Activated CD8-positive, alpha-beta memory T cell treated with anti-CD3 and anti-CD28 coated beads, Interleukin-2, amount 50 U/mL, for 24 hours (primary cell): ENCODE measurements around the gene LRP1B.
"Not testable (repeated sequence)": the region's sequence is repeated elsewhere in the genome, so short reads cannot be mapped to it uniquely, and the experiment has no call there.

Source experiments
- DNase-seq: peaks from one replicate; pipeline ENCODE4 v3.0.0-alpha.2; 2020; ENCODE audit errors: extremely low read depth

LRP1B gene

DNA sequence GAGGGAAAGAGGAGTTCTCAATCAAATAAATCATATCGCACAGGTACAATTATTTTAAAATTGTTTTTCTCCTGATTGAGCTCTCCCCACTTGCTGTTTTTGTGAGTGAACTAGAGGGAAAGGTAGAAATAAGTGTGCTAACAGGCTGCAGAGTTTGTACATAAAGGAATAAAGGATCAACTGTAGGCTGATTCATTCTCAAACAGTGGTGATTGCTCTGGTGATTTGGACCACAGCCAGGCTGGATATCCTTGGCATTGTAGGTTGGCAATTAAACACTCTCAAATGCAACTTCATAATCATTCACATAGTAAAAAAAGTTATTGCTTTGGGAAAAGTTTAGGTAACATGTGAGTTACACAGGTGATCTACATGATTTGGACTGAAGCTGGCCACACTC, 29.8 kb downstream of the LRP1B start:
- no peak for DNase-seq

DNA sequence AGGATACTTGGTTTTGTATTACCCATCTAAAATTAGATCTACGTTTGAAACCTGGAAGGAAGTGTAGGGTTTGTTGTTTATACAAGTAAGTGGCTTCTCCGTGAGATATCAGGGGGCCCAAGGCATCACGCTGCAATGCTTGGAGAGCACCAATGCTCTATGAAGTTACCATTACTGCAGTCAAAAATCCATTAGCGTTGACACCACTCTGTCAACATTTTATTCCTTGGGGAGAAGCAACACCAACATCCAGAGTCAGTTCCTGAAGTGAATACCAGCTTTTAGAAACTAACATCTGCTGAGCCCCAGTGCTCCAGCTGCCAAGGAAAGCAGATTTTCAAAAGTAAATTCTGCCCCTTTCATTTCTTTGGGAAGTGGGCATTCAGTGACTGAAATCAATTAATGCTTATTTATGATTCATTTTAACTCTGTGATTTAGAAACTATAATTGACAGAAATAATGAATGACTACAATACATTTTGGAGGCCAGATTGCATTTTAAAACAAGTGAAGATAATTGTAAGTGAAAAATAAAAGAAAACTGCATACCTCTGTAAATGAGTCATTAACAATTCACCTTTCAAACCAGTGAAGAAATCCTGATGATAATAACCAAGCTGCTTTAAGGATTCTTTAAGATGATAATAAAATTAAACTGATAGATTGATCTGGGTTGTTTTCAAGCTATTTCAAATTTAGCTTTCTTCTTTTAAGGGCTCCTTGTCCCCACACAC, 30.5 kb downstream of the LRP1B start:
- DNase-seq, result no peak

DNA sequence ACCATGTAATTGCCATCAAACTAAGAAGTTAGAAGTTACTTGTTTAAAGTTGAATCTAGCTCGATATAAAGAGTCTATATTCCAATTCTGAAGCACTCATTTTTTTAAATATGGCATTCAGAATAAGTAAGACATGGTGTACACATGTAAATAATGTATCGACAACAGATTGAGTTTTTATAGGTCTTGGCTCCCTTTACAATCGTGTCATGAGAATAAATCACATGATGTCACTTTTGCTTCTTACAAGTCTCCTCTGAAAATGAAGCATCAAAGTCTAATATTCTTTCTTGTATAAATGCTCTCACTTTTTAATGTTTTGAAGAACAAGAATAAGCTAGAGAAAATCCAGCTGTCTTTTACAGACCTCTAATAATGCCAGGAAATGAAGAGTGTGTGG, 33.1 kb downstream of the LRP1B start:
- no peak for DNase-seq

DNA sequence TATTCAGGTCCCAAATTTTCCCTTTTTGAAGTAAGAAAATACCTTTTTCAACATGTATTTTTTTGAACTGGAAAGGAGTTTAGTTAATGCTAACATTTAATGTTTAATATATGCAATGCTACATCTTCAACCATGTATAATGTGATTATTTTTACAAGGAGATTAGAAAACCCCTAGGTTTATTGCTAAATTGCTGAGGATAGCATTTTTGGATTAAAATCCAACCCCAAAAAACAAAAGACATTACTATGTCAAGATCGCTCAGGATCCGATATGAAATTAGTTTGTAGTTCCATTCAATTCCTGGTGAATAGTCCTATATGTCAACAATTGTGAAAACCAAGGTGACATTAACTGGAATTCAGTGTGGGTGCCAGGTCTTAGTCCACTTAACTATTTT, 35.2 kb downstream of the LRP1B start:
- DNase-seq, result no peak

DNA sequence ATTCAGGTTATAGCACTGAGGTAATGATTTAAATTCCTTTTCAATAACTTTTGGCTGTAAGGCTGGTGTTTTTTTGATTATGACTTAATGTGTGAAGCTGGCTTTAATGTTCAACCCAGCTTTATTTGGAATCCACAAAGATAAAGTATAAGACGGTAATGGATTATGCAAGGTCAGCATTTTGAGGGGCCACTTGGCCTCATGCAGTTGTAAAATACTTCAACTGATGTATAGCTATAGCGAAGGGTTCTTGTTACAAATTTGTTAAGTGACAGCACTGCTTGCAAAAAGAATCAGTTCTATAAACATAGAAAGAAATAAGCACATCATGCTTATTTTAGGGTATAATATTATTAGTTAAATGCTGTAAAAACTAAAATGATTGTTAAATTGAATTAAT, 36.6 kb downstream of the LRP1B start:
- no peak for DNase-seq

DNA sequence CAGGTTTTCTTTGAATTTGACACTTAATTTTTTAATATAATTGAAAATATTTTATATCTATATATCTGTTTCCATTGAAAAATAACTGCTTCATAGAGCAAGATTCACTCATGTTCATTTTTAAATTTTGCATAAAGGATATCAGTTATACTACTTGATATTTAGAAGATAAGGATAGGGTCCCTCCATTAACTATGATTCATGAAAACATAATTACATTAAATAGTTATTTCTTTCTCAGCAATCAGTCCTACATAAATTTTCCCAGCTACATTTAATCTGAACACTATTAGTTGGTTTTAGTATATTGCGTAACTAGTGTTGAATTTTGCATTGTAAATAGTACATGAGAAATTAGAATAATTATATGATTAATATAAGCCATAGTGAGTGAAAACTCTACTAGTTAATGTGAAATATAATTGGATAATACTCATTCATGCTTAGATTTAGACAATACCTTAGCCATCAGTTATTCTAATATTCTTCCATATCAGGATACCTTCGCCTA, 42.7 kb downstream of the LRP1B start:
- no peak for DNase-seq

DNA sequence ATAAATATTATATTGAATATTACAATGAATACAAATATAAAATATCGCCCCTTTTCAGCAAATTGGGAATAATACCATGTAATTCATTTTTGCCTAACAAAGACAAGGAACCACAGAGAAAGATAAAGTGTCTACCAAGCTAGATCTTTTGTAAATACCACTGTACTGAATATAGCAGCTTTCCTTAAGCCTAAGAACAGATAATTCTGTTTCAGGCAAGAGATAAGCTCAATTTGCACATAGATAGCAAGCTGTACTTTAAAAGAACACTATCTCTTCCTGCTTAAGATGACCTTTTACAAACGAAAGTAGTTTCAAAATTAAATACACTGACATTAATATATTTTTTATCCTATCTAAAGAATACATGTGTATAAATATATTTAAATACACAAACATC, 43.2 kb downstream of the LRP1B start:
- not testable (repeated sequence) for DNase-seq

DNA sequence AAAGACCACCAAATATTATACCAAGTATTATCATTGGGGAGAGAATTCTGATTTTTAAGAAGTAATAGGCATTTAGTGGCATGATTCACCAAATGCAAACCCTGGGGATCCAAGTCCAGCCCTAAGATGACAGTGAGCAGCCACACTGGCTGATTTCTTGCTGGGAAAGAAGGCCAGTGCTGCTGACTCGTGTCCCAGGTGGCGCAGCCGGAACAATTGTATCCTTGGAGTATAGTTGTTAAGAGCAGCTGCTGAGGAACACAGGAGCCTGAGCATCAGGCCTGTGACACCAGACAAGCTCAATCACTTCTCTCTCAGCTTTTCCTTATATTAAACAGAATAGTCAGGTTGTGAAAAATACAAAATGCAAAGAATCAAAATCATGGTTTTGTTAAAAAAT, 48.4 kb downstream of the LRP1B start:
- no peak for DNase-seq

DNA sequence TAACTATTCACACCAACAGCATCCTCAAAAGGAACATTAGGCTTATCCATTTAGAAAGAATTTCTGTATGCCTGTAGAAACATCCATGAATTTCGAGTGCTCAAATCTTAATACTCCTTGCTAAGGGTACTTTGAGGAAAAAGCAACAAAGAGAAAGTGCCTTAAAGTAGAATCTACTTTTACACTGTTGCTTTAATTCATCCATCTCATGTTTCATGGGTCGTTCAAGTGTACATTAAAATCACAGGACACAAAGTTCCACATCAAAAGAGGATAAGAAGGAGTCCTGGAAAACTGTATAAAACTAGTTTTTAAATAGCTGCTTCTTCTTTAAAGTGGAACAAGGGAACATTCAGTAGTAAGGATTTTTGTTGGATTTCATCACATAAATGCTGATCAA, 54.5 kb downstream of the LRP1B start:
- DNase-seq, result no peak

DNA sequence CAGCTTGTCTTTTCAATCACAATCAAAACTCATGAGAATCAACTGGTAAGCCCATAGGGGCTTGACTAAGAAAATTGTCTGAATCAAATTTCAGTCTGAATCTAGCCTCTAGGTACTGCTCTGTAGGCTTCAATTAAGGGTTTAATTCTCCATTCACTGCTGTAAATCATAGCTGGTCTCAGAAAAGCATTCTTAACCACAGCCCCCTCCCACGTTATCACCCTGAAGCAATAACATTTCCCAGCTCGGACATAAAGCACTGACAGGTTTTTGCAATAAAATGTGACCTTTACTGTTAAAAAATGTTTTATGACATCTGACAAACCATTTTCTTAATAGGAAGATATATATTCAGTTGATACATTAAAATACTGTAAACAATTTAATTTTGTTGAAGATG, 55.0 kb downstream of the LRP1B start:
- no peak for DNase-seq

DNA sequence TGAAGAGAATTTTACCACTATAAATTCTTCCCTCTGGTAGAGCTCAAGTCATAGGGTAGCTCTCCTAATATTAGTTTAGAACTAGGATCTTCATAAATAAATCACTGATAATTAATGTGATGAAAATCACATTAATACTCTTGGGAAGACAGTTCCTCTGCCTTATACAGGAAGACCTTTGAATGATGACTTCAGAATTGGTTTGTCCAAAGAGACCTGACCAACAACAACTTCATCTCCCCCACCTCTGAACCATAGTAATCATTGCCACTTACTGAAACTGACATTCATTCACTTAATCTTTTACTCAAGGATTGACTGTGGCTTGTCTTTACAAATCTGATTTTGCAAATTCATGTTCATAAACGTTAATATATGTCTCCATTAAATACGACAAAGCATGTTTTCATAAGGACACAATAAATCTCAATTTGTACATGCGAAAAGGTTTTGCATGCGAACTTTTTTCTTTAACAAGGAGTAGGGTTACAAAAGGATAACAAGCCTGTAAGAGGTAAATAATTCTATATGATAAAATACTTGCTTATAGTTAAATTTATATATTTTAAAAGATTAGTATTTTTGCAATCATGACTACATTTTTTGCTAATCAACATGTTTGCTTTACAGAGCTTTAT, 61.4 kb downstream of the LRP1B start:
- no peak for DNase-seq

DNA sequence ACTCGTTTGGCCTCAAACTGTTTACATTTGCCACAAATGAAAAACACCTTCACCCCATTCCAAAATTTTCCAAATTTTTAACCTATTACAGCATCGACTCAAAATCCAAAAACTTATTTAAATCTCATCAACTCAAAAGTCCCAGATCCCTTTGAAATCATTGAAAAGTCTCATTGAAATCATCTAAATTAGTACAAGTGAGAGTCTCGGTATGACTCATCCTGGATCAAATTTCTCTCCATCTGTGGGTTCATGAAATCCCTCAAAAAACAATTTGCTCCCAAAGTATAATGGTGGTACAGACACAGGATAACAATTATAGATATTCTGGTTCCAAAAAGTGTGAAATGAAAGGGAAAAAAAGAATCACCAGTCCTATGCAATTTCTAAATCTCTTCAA, 65.1 kb downstream of the LRP1B start:
- no peak for DNase-seq

DNA sequence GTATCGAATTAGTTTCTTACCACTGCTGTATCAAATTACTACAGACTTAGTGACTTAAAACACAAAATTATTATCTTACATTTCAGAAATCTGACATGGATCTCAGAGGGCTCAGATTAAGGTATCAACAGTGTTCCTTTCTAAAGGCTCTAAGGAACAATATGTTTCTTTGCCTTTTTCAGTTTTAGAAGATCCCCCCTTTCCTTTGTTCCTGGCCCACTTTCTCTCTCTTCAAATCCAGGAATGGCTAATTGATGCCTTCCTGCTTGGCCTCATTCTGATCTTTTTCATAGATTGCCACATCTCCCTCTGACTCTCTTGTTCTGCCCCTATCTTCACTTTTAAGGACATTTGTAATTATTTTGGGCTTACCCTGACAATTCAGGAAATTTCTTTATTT, 65.7 kb downstream of the LRP1B start:
- no peak for DNase-seq

DNA sequence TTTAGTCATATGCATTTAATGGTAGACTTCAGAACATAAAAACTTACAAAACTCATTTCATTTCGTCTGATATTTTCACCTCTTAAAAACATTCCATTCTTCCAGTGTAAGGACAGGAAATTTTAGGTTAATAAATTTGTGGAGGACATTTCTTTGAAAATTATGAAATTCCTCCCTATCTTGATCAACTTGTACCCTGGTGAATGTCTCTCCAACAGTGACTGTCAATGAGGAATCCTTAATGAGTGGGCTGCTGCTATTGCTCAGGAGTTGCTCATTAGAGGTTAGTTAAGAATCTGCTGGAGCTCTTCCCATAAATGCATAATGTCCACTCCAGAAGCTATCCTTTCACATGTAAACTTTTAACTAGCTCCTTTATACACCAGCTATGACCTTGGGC, 69.1 kb downstream of the LRP1B start:
- DNase-seq, result no peak

DNA sequence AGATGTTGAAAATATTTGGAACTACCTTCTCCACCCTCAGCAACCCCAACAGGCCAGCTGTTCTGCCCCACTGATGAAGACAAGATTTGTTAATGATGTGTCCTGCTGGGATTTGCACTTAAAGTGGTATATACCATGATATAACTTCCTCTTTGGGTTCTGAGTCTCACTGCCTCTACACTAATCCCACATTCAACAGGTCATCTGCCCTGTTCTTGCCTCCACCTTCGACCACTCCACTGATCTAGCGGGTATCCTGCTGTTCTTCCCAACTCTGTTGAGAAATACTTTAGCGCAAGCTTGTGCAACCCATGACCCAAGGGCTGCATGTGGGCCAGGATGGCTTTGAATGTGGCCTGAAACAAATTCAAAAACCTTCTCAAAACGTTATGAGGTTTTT, 72.7 kb downstream of the LRP1B start:
- DNase-seq, result no peak

DNA sequence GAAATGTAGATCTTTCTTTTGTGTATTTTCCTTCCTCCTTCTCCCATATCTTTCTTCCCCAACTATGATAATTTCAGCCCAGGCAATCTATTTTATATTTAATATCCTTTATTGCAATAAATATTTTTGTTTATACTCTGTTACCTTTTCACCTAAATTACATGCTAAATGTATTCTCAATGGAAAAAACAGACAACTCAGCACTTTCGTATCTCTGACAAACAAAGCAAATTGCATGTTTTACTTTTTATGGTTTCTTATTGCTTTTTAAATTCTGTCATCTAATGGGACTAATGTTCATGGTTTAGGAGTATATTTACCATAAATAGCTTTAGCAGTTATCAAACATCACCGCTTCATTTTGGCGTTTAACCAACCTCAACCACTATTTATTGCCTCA, 74.0 kb downstream of the LRP1B start:
- no peak for DNase-seq

DNA sequence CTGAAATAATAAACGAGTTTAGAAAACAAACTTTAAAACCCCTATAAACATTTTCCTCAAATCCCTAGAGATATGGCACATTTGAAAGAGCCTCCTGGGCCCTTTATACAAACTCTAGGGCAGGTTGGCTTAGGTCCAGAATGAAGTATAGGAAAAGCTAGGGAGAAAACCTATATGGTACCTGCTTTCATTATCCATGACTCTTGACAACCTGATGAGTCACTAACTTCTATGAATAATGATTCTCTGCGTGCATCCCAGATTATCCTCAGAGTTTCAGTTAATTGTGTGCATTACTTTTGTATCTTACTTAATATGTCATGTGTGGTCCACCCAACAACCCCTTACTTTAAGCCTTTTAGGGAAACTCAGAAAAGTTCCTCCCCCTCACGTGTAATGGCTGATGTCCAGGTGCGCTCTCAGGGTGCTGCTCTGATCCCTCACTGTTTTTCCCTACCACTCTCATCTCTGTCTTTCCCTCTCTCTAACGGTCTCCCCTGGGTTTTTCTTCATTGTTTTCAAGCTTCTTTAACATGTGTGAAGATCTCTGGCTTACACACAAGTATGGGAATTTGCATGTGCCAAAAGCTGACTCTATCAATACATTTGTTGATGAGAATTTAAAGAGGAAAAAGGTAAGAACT, 78.5 kb downstream of the LRP1B start:
- DNase-seq, result no peak

DNA sequence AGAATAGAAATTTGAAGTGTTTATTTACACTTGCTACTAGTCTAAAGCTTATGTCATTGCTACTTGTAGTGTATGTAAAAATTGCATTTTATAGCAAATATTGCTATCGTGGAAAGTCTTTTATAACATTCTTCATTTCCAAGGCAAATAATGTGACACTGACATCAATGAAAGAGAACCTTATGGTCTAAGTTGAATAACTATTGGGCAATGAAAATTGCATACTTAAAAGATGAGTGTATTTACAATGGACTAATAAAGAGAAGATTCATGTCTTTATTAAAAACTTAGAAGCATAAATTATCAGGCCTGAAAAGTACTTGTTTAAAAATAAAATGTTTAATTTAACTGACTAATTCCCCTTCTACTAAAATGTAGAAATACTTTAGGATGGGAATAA, 82.2 kb downstream of the LRP1B start:
- no peak for DNase-seq

DNA sequence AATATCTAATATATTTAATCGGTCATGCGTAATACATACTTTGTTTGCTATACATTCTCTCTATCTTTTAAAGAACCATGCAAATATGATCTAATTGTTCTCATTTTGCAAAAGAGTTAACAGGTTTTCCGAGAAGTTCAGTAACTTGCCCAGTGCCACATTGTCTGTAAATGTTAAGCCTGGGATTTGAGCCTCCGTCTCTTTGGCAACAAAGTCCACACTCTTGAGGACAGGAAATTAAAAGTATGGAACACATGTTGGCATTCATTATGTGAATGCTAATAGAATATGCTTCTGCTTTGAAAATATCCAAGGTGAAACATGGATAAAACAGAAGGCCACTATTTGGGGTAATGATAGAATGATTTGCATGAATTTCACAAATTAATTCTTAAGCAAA, 85.2 kb downstream of the LRP1B start:
- no peak for DNase-seq

DNA sequence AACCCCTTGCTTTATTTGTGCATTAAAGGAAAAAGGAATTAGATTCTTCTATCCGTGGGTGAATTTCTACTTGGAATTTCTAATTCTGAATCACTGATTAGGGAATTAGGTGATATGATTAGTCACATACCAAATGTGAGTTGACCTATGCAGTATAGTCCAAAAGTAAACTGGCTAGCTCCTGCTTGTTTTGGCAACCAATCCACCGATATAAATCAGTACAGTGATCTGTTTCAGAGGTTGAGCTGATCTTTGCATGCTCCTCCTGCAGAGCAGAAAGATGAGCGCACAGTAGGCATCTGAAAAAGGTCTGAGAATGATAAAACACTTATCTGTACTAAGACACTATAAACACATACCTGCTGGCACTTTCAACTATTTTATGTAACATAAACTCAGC, 86.6 kb downstream of the LRP1B start:
- DNase-seq, result no peak

DNA sequence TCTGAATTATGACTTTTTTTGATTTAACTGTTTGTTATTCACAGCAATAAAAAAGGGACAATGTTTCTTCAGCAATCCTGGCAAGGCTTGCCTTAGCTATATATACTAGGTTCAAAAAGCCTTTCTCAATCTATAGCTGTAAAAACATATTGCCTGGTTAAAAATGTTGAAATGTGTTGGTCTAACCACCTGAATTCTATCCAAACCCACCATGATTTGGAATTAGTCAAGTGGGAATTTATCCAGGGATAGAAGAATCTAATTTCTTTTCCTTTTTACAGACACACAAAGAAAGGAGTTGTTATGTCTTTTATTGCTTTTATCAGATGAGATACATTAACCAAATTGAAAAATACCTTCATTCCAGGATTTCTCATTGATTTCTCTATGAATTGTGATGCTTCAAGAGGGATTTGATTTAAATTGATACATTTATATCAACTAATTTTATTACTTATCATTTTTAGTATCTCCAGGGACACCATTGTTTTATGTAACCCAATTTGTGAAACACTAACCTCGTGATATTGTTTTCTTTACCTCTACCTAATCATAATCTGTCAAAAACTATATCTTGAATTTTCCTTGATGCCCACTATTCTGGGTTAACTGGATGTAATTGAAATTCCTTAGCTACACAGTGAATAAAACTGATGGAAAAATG, 88.1 kb downstream of the LRP1B start:
- DNase-seq, result no peak

DNA sequence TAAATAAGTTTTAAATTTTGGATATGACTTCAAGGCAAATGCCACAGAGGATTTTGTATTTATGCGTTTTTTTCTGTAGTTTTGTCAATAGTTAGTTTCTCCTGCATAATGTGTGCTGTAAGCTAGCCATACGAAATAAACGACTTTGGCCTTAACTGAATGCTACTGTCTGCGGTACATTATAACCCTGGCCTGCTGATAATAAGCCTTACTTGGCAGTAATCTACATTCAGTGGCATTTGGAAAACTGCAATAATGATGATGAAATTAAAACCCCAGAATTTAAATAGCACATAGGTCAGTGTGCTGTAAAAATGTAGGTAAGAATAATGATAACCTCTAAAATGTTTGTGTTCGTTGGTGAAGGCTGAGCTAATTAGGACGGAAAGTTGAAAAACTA, 88.8 kb downstream of the LRP1B start:
- DNase-seq, result no peak

DNA sequence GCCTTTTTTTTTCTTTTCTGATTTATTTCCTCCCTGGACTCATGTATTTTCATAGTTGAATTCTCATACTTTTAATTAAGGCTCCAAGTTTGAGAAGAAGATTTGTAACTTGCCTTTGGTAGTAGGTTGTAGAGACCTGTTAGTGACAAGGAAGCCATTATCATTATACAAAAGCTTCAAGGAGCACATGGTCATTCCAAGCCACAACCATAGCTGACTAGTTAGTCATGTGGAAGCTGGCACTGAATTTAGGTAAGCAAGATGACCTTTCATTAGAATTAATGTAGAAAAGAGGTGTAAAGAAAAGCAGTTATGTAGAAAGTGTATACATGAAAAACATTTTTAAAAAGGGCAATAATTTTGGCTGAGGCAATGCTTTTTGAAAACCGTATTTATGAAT, 89.7 kb downstream of the LRP1B start:
- no peak for DNase-seq
